Measurements from ENCODE around the gene SLC4A3.

DNA sequence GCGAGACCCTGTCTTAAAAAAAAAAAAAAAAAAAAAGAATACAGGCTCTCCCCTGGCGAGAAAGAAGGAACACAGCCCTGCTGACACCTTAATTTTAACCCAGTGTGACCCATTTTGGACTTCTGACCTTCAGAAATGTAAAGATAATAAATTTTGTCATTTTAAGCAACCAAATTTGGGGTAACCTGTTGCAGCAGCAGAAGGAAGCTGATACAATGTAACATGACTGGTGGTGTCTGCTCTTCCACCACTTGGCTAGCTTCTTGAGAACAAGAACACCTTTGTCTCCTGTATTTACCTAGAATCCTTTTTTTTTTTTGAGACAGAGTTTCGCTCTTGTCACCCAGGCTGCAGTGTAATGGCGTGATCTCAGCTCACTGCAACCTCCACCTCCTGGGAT, 36.3 kb upstream of the SLC4A3 start:
- TF ChIP-seq CTCF (IDR thresholded peaks at IDR 0.05) = no peak
- TF ChIP-seq POLR2A (IDR thresholded peaks at IDR 0.05) = no peak

Measured in gastroesophageal sphincter (tissue), 3 donors.